Measurements from ENCODE around the gene EVC. TPM values are rescaled to one million over a fixed set of nuclear protein-coding genes. Genes with fewer than 3 reads are reported as not detected.

Gene EVC
- total RNA-seq, 1 experiment from 2014 or later, result 13.8 TPM

DNA sequence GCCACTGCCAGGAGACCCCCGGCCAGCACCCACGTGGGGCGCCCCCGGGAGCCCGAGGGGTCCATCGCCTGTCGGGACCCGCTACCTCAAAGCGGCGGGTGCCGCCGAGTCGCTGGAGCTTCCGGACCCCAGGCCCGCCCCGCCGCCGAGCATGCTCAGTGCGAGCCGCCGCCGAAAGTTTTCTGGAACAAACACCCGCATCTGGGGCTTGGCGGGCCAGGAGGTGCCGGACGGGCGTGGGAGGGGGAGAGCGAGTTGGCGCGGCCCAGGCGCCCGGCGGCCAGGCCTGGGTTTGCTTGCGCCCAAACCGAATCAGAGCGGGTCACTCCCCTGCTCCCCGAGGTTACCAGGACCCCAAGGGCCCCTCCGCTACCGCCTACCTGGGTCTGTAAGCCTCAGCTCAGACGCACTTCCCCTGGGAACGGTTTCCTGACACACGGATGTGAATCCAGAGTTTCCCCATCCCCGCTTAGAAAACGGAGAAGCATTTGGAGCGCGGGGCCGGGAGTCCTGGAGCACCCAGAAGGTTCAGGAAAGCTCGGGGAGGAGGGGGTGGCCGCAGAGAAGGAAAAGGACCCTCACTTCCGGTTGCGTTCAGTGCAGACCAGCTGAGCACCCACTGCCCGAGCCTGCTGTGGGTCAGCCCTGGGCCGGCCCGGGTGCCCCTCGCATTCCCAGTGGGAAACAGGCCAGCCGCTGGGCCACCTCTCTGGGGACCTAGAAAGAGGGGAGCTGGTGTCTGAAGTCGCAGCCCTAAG lies 2.4 kb upstream of the EVC start, which contains the start of gene EVC2:
Gene EVC2, minus strand, starts transcription at position 111 of the 758 bp plus-strand sequence. Its CDS starts 46 bp downstream, at position 65.
- peak; percentile 38 for DNase-seq (ENCODE audit: low read depth)

- no peak for DNase-seq (ENCODE audit: low read depth)
Measured at GRCh38 chr4:5709207-5709575, 1.8 kb upstream of the EVC start.

- DNase-seq (ENCODE audit: low read depth), result peak; percentile 40
Measured at GRCh38 chr4:5710065-5710960, 688 bp upstream of the EVC start.

DNA sequence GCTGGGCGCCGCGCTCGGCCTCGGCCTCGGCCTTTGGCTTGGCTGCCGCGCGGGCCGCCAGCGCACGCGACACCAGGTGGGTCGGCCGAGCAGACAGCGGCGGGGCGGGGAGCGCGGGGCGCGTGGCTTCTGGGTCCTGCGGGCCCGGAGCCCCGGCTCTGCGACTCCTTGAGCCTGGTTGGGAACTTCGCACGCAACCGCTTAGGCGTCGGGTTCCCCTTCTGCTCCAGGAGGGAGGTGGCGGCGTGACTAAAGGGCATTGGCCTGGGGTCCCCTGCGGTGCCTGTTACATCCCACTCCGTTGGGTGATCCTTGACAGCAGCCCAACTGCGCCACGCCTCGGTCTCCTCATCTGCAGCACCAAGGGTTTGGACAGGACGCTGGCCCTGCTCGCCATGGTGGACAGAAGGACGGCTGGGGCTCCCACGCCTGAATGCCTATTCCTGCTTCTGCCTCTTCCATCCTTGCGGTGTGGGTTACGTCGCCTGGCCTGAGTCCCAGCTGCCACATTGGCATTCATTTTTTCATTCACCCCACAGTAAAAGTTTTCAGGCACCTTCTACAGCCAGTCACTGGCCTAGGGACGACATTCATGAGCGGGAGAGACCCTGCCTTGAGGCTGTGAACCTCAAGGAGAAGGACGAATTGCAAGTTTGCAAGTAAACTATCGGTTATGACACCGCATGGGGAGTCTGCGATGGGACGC lies 631 bp downstream of the EVC start:
- DNase-seq (ENCODE audit: low read depth), result peak; percentile 78

- DNase-seq (ENCODE audit: low read depth), result peak; percentile 96
Measured at GRCh38 chr4:5712517-5712916, 1.5 kb downstream of the EVC start.

GRCh38 chr4:5712931-5713330 lies 1.9 kb downstream of the EVC start:
- no peak for DNase-seq (ENCODE audit: low read depth)

GRCh38 chr4:5713861-5714260 lies 2.9 kb downstream of the EVC start:
- no peak for DNase-seq (ENCODE audit: low read depth)

DNA sequence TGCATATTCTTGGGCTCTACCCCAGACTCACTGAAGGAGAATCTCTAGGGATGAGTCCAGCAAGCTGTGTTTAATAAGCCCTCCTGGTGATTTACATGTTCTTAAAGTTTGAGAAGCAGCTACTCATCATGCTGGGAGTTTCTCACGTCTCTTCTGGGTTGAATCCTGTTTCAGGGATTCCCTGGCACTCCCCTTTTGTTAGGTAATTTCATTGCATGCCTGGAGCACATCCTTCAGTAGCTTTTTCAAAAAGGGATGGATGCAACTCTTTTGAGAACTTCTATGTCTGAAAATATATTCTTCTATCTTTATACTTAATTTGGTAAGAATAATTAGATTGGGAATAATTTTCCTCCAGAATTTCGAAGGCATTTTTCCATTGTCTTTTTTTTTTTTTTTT lies 4.4 kb downstream of the EVC start:
- DNase-seq (ENCODE audit: low read depth), result no peak

GRCh38 chr4:5716391-5716790 lies 5.4 kb downstream of the EVC start:
- no peak for DNase-seq (ENCODE audit: low read depth)

DNA sequence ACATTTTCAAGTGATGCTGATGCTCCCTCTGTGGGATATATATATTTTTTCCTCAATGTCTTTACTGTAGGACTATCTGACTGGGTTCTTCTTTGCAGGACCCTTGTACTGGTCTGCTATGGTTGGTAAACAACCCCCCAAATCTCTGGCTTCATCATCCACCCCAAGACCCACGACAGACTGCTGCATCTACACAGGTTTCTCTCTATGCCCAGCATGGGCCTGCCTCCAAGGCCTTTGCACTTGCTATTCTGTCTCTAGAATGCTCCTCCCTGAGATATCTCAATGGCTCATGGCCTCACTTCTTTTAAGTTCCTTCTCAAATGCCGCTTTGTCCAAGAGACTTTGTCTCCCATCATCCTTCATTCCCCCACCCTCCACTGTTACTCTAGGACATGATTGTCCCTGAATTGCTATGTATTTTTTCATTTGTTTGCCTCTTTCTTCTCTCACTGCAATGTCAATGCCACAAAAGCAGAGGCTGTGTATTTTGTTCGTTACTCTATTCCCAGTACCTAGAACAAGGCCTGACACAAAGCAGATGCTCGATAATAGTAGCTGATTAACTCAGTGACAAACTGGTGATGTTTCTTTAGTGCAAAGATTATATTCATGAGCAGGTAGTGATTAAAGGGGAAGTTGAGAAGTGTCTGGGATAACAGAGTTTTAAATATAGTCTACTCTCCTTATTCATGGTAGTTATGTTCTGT lies 6.6 kb downstream of the EVC start:
- no peak for DNase-seq (ENCODE audit: low read depth)

DNA sequence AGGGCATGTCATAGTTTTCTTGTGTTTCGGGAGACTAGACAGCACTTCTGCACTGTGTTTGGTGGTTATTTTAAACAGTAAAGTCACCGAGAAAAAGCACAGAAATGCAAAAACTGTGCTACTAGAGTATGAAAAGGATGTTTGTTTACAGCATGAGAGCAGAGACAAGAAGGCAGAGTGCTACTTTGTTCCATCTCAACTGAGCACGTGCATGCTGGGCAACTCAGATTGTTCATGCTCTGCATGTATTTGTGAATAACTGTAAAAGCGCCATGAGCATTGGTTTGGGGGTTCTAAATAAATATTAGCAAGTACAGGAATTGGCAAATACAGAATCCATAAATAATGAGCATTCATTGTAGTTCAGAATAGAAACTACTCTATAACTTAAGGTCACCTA lies 7.4 kb downstream of the EVC start:
- DNase-seq (ENCODE audit: low read depth), result no peak

DNA sequence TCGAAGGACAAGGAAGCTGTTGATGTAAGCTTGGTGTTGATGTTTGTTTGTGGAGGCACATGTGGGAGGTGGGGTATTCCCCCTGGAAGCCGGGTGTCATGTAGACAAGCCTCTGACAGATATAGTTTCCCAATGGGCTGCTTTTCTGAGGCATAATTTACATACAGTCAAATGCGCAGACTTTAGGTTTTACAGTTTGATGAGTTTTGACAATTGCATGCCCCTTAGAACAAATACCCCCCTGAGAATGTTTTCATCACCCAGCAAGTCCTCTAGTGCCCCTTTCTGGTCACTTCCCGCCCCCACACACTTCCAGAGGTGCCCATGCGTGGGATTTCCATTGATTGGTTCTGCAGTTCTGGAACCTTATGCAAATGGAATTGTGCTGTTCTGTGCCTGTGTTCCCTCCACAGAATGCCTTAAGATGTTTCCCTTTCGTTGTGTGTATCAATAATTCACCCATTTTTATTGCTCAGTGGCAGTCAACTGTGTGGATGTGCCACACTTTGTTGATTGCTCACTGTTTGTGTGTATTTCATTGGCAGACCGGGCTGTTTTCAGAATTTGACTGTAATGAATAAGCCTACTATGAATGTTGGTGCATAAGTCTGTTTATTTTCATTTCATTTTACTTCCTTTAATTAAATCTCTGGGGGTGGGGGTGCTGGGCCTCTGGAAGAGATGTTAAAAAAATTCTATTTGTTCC lies 8.5 kb downstream of the EVC start:
- DNase-seq (ENCODE audit: low read depth), result no peak

DNA sequence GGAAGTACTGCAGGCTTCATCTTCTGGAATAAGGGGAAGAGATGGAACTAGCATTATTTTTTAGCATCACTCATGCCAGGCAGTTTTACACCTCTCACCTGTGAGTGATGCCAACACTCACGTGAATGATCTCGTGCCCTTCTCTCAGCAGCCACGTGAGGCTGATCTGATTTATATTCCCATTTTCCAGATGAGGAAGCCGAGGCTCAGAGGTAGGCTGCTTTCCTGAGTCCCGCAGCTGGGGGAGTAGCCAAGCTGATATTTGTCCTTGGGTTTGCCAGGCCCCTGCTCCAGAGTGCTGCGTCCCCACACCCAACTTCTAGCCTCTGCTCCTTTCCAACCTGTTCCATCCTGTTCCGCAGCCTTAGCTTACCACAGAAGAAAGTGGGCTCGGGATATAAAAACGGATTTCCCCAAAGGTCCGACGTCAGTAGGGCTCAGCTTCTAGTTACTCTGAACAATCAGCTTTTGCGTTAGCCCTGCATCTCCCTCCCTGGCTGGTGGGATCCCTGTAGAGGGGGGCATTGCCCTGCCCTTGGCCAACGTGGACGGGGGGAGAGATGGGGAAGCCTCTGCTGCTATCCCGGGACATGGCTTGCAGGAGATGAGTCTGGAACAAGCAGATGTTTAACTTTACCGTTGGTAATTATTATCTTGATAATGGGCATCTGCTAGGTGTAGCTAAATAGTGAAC lies 9.3 kb downstream of the EVC start:
- no peak for DNase-seq (ENCODE audit: low read depth)

DNA sequence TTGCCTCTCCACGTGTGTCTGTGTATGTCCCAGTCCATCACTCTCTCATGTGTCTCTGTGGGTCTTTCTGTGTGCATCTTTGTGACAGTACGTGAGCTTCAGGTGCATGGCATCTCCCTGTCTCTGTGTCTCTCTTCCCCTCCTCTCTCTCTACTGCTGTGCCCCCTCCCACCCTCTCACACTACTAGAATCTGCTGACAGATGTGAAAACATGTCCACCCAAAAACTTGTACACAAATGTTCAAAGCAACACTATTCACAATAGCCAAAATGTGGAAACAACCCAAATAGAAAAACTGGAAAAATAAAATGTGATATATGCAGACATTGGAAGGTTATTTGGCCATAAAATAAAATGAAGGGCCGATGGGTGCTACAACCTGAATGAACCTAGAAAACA lies 10.0 kb downstream of the EVC start:
- DNase-seq (ENCODE audit: low read depth), result no peak

GRCh38 chr4:5721923-5722322 lies 10.9 kb downstream of the EVC start:
- no peak for DNase-seq (ENCODE audit: low read depth)

DNA sequence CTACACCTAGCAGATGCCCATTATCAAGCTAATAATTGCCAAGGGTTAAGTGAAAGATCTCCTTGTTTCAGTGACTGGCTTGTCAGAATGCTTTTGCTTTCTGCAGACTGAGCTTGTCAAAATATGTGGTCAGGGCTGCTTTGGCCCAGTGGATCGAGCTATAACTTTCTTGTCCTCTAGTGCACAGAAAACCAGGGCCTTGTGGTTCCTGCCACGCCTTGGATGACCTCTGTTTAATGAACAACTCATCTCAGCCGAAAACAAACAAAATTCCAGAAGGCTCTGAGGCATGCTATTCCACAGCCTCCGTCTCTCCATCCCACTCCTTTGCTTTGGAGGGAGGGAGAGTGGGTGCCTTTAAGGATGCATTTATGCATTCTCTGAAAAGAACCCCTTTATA lies 11.3 kb downstream of the EVC start:
- DNase-seq (ENCODE audit: low read depth), result peak; percentile 57

- peak; percentile 83 for DNase-seq (ENCODE audit: low read depth)
Measured at GRCh38 chr4:5724377-5724776, 13.4 kb downstream of the EVC start.

- DNase-seq (ENCODE audit: low read depth), result peak; percentile 26
Measured at GRCh38 chr4:5728412-5728811, 17.4 kb downstream of the EVC start.

DNA sequence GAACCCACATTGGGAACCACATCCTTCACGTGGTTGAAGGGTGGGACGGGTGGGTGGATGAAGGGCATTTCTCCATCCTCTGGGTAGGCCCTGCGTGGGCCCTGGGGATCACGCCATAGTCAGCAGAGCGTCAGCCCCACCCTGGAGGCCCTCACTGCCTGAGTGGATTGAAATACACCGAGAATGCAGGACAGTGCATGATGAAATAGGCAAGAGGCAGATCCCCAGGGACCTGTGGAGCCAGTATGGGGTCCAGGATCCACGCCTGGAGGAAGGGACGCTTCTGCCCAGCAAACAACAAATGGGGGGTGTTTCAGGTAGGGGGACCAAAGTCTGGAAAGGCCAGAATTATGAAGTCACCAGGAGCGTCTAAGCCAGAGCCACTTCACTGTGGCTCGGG lies 19.4 kb downstream of the EVC start:
- DNase-seq (ENCODE audit: low read depth), result no peak

Measured in RPMI7951 (cell line).